Panc1 (cell line): ENCODE measurements around the gene PPM1K. TPM values are rescaled to one million over a fixed set of nuclear protein-coding genes. Genes with fewer than 3 reads are reported as not detected.

ENCODE experiments used
- ATAC-seq: fragments of 200-7000 bp; cut with Tn5 transposase; 2 replicates; pipeline ENCODE4 v1.9.1; 2020; ENCODE audit warnings: mild to moderate bottlenecking, moderate library complexity
- BruUV-seq: library from RNA; stranded (reverse); fragments of 400-500 nt; replicated peaks from 2 replicates; lab custom pipeline; 2021; lab: Mats Ljungman, UMichigan
- CTCF ChIA-PET: fragments of 300-600 bp; sonication (Branson Sonifier 250); formaldehyde crosslinking; loops from one replicate; lab custom pipeline; 2022; ENCODE audit warnings: antibody characterized with exemption; lab: Charles Lee
- POLR2A ChIA-PET: fragments of 300-600 bp; sonication (Branson Sonifier 250); formaldehyde crosslinking; loops from one replicate; lab custom pipeline; 2022; ENCODE audit warnings: antibody characterized with exemption; lab: Charles Lee
- DNase-seq: peaks from one replicate; pipeline ENCODE4 v3.0.0-alpha.2; 2010; ENCODE audit warnings: low read depth, low spot score
- H3K27ac ChIP-seq: 2 replicates; pipeline ENCODE4 v1.5.1; 2011; ENCODE audit warnings: mild to moderate bottlenecking, low read length, inconsistent platforms
- H3K27me3 ChIP-seq: fragments of 200-500 bp; sonication (Bioruptor generic); 2 replicates; pipeline ENCODE4 v1.6.0; 2014; ENCODE audit warnings: low read length, inconsistent platforms; ENCODE audit not compliant: control insufficient read depth, insufficient read depth
- H3K36me3 ChIP-seq: fragments of 200-500 bp; sonication (Bioruptor generic); 2 replicates; pipeline ENCODE4 v1.5.1; 2014; ENCODE audit warnings: inconsistent platforms, mild to moderate bottlenecking, low read length, moderate library complexity; ENCODE audit not compliant: control insufficient read depth, insufficient read depth
- H3K4me1 ChIP-seq: 2 replicates; pipeline ENCODE4 v1.5.1; 2011; ENCODE audit warnings: inconsistent platforms, mild to moderate bottlenecking, low read length, moderate library complexity; ENCODE audit not compliant: control insufficient read depth, insufficient read depth
- H3K4me3 ChIP-seq, 2 experiments: 2 replicates each; pipeline ENCODE4 v1.5.1; 2011 to 2012; ENCODE audit warnings: low read depth in 2 of 2, low read length in 2 of 2, mild to moderate bottlenecking in 2 of 2, inconsistent platforms in 1 of 2, moderate library complexity in 1 of 2
- H3K9me3 ChIP-seq: fragments of 200-500 bp; sonication (Bioruptor generic); 2 replicates; pipeline ENCODE4 v1.5.1; 2014; ENCODE audit warnings: low read depth, mild to moderate bottlenecking, inconsistent platforms, low read length, moderate library complexity; ENCODE audit not compliant: control insufficient read depth, insufficient read depth
- CTCF ChIP-seq: fragments of 450-650 bp; IDR thresholded peaks from 2 replicates; pipeline ENCODE4 v1.5.1; 2017; ENCODE audit warnings: mild to moderate bottlenecking
- POLR2AphosphoS5 ChIP-seq: IDR thresholded peaks from 2 replicates; pipeline ENCODE4 v1.6.1; 2012; ENCODE audit warnings: mild to moderate bottlenecking, low read depth, low read length, moderate library complexity
- REST ChIP-seq, 2 experiments: IDR thresholded peaks; 2 replicates each; pipeline ENCODE4 v1.6.1; 2011 to 2012; ENCODE audit warnings: low read depth in 2 of 2, control low read depth in 1 of 2, low read length in 1 of 2, mild to moderate bottlenecking in 1 of 2, moderate library complexity in 1 of 2; ENCODE audit not compliant: insufficient read depth in 1 of 2
- SIN3A ChIP-seq: IDR thresholded peaks from 2 replicates; pipeline ENCODE4 v1.6.1; 2012; ENCODE audit warnings: low read depth, mild to moderate bottlenecking, low read length, moderate library complexity, borderline replicate concordance; ENCODE audit not compliant: insufficient read depth
- TCF7L2 ChIP-seq: IDR thresholded peaks from 2 replicates; pipeline ENCODE4 v1.6.1; 2011; ENCODE audit warnings: mild to moderate bottlenecking, low read depth, low read length, inconsistent platforms
- in situ Hi-C: cut with HindIII; loops from 2 replicates; pipeline ENCODE4 v1.10.0; 2016; ENCODE audit warnings: low sequenced_read_pairs, low pct_unique_long_range_greater_than_20kb
- intact Hi-C: fragments of 100-400 bp; cut with micrococcal nuclease; formaldehyde crosslinking; loops from one replicate; pipeline ENCODE4 v1.10.0; 2022; ENCODE audit not compliant: unreplicated experiment
- total RNA-seq: library from RNA; stranded (reverse); gene quantifications from one replicate; pipeline ENCODE4 v1.2.1, GENCODE V29; 2021; ENCODE audit not compliant: unreplicated experiment

PPM1K gene
- total RNA-seq, 1 experiment from 2014 or later: 2.1 TPM

GRCh38 chr4:88297725-88298454, 13.5 kb upstream of the PPM1K start:
- Histone ChIP-seq H3K36me3 (no peaks in the 10 kb centered on the region), H3K27ac (no peak overlapping the region), H3K9me3 (no peaks in the 10 kb centered on the region), H3K27me3 (no peaks in the 10 kb centered on the region), H3K4me3 (no peak overlapping the region), H3K4me1 (no peaks in the 10 kb centered on the region)
- no peak for TF ChIP-seq TCF7L2
- no peak for TF ChIP-seq SIN3A
- TF ChIP-seq REST (IDR thresholded peaks at IDR 0.05; ENCODE audit: insufficient read depth in 1 of 2, low read depth in 2 of 2, low read length in 1 of 2): no peak
- TF ChIP-seq POLR2AphosphoS5: no peak
- no peak for TF ChIP-seq CTCF
- in situ Hi-C loops (no loop called here), intact Hi-C loops (no loop called here)
- ChIA-PET POLR2A (no interaction called here), CTCF (interaction anchor here (0.6 kb wide), 1 partner anchor 14 kb away, joined by 4 read pairs; no protein-coding TSS in a partner anchor)
- ATAC-seq (no peak), DNase-seq (no peak)
- no TSS peak for BruUV-seq

GRCh38 chr4:88297212-88297516, 12.8 kb upstream of the PPM1K start:
- ChIA-PET CTCF (no interaction called here), POLR2A (no interaction called here)
- ATAC-seq: no peak
- no TSS peak for BruUV-seq
- TF ChIP-seq TCF7L2: no peak
- no peak for TF ChIP-seq CTCF
- no peak for TF ChIP-seq POLR2AphosphoS5
- no peak for TF ChIP-seq REST (IDR thresholded peaks at IDR 0.05; ENCODE audit: insufficient read depth in 1 of 2, low read depth in 2 of 2, low read length in 1 of 2)
- TF ChIP-seq SIN3A: no peak
- Histone ChIP-seq H3K4me3 (no peak overlapping the region), H3K4me1 (no peaks in the 10 kb centered on the region), H3K9me3 (no peaks in the 10 kb centered on the region), H3K27ac (no peak overlapping the region), H3K36me3 (no peaks in the 10 kb centered on the region), H3K27me3 (no peaks in the 10 kb centered on the region)
- intact Hi-C loops: no loop called here
- in situ Hi-C loops: no loop called here
- no peak for DNase-seq
